HEK293T (cell line): Measurements from ENCODE around the gene TCEANC2.

Experiments
- BHLHE40 ChIP-seq: fragments of 450-650 bp; IDR thresholded peaks from 2 replicates; pipeline ENCODE4 v1.6.1; 2016; ENCODE audit warnings: mild to moderate bottlenecking, moderate library complexity, borderline replicate concordance
- SP1 ChIP-seq: fragments of 450-650 bp; IDR thresholded peaks from 2 replicates; pipeline ENCODE4 v1.6.1; 2017
- TF ChIP-seq, protein P1 (sequence below): fragments of 450-650 bp; IDR thresholded peaks from 2 replicates; pipeline ENCODE4 v1.6.1; 2016

DNA sequence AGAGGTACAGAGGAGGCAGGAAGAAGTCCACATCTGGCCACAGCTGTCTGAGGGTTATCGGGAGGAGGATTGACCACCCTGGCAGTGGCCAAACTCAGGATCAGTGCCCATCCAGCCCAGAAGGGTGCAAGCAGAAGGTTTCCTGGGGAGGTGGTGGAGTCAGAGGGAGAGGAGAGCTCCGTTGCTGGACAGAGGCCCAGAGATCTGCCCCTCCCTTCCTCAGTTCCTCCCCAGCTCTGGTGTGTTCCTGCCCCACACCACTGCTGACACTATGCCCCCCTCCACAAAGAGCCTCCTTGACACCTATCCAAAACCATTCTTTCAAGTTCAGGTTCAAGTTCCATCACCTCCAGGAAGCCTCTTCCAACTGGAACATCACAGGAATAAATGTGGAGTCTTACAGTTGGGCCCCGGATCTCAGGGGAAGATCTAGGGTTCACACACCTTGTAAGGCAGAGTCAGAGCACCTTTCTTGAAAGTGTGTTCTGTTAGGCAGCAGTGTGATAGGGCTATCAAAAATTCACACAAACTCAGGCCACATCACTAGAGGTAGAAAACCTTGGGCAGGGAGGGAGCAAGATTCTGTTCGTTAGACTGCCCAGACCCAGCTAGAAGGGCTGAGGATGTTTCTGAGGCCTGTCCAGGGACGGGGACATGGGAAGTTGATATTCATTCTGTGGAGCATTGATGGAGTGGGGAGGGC, 42.8 kb upstream of the TCEANC2 start:
- TF ChIP-seq BHLHE40 (no peak), SP1 (no peak)
- TF ChIP-seq, protein P1, sequence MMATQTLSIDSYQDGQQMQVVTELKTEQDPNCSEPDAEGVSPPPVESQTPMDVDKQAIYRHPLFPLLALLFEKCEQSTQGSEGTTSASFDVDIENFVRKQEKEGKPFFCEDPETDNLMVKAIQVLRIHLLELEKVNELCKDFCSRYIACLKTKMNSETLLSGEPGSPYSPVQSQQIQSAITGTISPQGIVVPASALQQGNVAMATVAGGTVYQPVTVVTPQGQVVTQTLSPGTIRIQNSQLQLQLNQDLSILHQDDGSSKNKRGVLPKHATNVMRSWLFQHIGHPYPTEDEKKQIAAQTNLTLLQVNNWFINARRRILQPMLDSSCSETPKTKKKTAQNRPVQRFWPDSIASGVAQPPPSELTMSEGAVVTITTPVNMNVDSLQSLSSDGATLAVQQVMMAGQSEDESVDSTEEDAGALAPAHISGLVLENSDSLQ = no peak
